Measurements from ENCODE around the gene CACNA1F. TPM values are rescaled to one million over a fixed set of nuclear protein-coding genes. Genes with fewer than 3 reads are reported as not detected.
A peak's percentile ranks its signal among the peaks of the same experiment; 100 is the strongest.

CACNA1F gene
- total RNA-seq, 1 donor = not detected

DNA sequence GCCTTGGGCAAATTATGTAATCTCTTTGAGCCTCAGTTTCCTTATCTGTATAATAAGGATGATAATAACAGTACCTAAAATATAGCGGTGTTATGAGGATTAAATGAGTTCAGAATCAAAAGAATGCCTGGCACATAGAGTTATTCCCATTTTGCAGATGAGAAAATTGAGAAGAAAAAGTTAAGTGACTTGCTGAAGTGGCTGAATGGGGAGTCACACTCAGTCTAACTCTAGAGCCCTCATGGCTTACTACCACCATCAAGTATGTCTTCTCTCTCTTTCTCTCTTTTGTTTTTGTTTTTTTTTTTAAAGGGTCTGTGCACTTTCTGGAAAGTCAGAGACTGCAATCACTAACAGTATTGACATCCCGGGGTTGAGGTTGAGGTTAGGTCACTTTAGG is 615 bp downstream of the CACNA1F start:
- H3K4me3 ChIP-seq (ENCODE audit: low read depth, low read length) = no peak overlapping the region
- no peak for DNase-seq (ENCODE audit: low read depth)
- no peak for TF ChIP-seq CTCF (IDR thresholded peaks at IDR 0.05; ENCODE audit: insufficient read depth, low read depth, low read length)

- no peak for DNase-seq (ENCODE audit: low read depth)
These were observed 1.7 kb downstream of the CACNA1F start for GRCh38 chrX:49231333-49232000.

DNA sequence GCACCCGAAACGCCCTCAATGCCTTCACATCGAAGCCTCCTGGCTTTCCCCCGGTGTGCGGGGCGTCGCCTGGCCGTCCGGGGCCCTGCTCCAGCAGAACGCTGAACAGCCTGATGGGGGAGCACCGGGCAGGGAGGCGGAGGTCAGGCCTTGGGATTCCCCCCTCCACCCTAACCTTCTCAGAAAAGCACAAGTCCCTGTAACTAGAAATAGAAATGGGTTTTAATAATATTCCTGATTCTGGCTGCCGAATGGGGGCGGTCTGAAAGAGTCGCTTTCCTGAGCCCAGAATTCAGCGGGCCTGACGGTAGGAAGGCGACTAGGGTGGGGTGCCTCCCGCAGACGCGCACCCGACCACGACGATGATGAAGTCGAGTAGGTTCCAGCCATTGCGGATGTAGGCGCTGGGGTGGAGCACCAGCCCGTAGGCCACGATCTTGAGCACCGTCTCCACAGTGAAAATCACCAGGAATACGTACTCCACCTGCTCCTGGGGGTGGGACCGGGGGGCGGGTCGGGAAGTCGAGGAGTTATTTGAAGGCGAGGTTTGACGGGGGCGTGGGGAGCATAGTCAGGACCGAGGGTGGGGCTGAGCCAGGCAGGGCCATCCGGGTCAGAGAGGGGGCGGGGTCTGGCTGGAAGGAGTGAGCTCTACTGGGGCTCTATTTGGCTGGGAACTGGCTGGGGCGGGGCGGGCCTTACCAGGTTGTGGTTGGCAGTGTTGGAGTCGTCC is 2.5 kb downstream of the CACNA1F start:
- DNase-seq (ENCODE audit: low read depth) = no peak
- peak overlapping the region; percentile 2 for H3K4me3 ChIP-seq (ENCODE audit: low read depth, low read length)
- TF ChIP-seq CTCF (IDR thresholded peaks at IDR 0.05; ENCODE audit: insufficient read depth, low read depth, low read length) = no peak

More at GRCh38 chrX:49231333-49232000, 1.7 kb downstream of the CACNA1F start:
- no peak overlapping the region for H3K4me3 ChIP-seq (ENCODE audit: low read depth, low read length)
- no peak for TF ChIP-seq CTCF (IDR thresholded peaks at IDR 0.05; ENCODE audit: insufficient read depth, low read depth, low read length)

DNA sequence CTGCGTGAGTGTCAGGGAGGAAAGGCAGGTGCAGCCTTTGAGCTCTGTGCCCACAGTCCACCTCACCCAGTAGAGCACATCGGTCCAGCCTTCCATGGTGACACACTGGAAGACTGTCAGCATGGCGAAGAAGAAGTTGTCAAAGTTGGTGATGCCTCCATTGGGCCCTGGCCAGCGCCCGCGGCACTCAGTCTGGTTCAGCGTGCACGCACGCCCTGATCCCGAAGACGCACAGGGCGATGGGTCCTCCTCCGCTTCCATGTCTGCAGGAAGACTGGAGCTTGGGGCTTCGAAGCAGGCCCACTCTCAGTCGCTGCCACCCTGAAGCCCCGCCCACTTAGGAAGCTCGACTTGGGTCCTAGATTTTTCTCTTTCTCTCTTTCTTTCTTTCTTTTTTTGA is 5.0 kb downstream of the CACNA1F start:
- DNase-seq (ENCODE audit: low read depth) = no peak
- TF ChIP-seq CTCF (IDR thresholded peaks at IDR 0.05; ENCODE audit: insufficient read depth, low read depth, low read length) = no peak
- H3K4me3 ChIP-seq (ENCODE audit: low read depth, low read length) = no peak overlapping the region

- no peak for DNase-seq (ENCODE audit: low read depth)
- no peak for TF ChIP-seq CTCF (IDR thresholded peaks at IDR 0.05; ENCODE audit: insufficient read depth, low read depth, low read length)
- H3K4me3 ChIP-seq (ENCODE audit: low read depth, low read length) = no peak overlapping the region
These were observed 5.4 kb downstream of the CACNA1F start for GRCh38 chrX:49227726-49228125.

DNA sequence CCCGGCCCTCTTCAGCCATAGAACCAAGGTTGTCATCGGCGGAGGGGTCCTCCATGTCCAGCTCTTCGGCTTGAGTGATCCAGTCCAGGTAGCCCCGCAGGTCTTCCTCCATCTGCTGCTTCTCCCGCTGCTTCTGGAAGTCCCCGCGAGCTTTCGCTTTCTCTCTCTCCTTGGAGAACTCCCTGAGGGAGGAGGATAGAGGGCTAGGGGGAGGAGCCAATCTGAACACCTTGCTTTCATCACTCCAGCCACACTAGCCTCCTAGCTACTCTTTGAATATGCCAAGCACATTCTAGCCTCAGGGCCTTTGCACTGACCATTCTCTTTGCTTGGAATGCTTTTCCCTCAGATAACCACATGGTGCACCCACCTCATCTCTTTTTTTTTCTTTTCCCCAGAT is 6.2 kb downstream of the CACNA1F start:
- TF ChIP-seq CTCF (IDR thresholded peaks at IDR 0.05; ENCODE audit: insufficient read depth, low read depth, low read length) = no peak
- DNase-seq (ENCODE audit: low read depth) = no peak
- H3K4me3 ChIP-seq (ENCODE audit: low read depth, low read length) = no peak overlapping the region

Measured in fibroblast of villous mesenchyme (primary cell).